PFSK-1 (cell line): ENCODE measurements around the gene RBMS3.

Source experiments
- POLR2AphosphoS5 ChIP-seq: IDR thresholded peaks from 2 replicates; pipeline ENCODE4 v1.6.1; 2012; ENCODE audit warnings: low read depth, mild to moderate bottlenecking, control low read depth, low read length, moderate library complexity
- SIN3A ChIP-seq: IDR thresholded peaks from 2 replicates; pipeline ENCODE4 v1.6.1; 2012; ENCODE audit warnings: mild to moderate bottlenecking, low read length, moderate library complexity, borderline replicate concordance; ENCODE audit not compliant: insufficient read depth
- TF ChIP-seq, protein P1 (sequence below), 2 experiments: IDR thresholded peaks; 2 replicates each; pipeline versions ENCODE4 v1.6.1 to v1.8.0; 2011 to 2012; ENCODE audit warnings: low read depth in 2 of 2, low read length in 2 of 2, control low read depth in 1 of 2, inconsistent platforms in 1 of 2, mild to moderate bottlenecking in 1 of 2, moderate library complexity in 1 of 2; ENCODE audit not compliant: insufficient read depth in 1 of 2

DNA sequence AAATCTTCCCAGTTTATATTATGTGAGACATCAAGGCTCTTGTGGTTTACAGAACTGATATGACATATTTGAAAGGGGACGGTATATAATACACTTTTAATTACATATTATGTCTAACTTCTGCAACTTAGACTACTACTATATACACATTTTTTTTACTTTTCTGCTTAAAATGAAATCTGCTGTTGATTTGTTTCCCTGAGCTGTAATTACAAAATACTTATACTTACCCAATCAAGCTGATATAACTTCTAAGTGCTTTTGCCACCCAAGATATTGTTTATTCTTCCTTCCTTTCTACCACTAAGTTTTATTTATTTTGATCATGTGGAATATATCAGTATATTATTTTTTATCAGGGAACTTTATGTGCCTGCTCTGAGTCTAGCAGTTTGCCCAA is 671.6 kb downstream of the RBMS3 start:
- TF ChIP-seq, protein P1, sequence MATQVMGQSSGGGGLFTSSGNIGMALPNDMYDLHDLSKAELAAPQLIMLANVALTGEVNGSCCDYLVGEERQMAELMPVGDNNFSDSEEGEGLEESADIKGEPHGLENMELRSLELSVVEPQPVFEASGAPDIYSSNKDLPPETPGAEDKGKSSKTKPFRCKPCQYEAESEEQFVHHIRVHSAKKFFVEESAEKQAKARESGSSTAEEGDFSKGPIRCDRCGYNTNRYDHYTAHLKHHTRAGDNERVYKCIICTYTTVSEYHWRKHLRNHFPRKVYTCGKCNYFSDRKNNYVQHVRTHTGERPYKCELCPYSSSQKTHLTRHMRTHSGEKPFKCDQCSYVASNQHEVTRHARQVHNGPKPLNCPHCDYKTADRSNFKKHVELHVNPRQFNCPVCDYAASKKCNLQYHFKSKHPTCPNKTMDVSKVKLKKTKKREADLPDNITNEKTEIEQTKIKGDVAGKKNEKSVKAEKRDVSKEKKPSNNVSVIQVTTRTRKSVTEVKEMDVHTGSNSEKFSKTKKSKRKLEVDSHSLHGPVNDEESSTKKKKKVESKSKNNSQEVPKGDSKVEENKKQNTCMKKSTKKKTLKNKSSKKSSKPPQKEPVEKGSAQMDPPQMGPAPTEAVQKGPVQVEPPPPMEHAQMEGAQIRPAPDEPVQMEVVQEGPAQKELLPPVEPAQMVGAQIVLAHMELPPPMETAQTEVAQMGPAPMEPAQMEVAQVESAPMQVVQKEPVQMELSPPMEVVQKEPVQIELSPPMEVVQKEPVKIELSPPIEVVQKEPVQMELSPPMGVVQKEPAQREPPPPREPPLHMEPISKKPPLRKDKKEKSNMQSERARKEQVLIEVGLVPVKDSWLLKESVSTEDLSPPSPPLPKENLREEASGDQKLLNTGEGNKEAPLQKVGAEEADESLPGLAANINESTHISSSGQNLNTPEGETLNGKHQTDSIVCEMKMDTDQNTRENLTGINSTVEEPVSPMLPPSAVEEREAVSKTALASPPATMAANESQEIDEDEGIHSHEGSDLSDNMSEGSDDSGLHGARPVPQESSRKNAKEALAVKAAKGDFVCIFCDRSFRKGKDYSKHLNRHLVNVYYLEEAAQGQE (IDR thresholded peaks at IDR 0.05; ENCODE audit: insufficient read depth in 1 of 2, low read depth in 2 of 2, low read length in 2 of 2): no peak
- TF ChIP-seq POLR2AphosphoS5: no peak
- no peak for TF ChIP-seq SIN3A
